Spinal cord (tissue), 10 donors: Measurements from ENCODE around the gene TES. TPM values are rescaled to one million over a fixed set of nuclear protein-coding genes. Genes with fewer than 3 reads are reported as not detected.

ENCODE experiments used
- DNase-seq, 6 donors: peaks; one replicate each; pipeline versions ENCODE4 v3.0.0 to v3.0.0-alpha.2; 2013 to 2015; ENCODE audit warnings: low spot score in 6 of 6, low read depth in 4 of 6
- H3K27ac ChIP-seq: one replicate; pipeline ENCODE4 v1.5.1; 2013; ENCODE audit warnings: low read depth, low read length, control low read depth
- H3K27me3 ChIP-seq: one replicate; pipeline ENCODE4 v1.6.1; 2013; ENCODE audit warnings: low read length; ENCODE audit not compliant: control insufficient read depth, insufficient read depth
- H3K36me3 ChIP-seq: one replicate; pipeline ENCODE4 v1.6.1; 2013; ENCODE audit warnings: low read length; ENCODE audit not compliant: control insufficient read depth, insufficient read depth
- H3K4me1 ChIP-seq: one replicate; pipeline ENCODE4 v1.6.1; 2013; ENCODE audit warnings: low read length; ENCODE audit not compliant: control insufficient read depth, insufficient read depth
- H3K4me3 ChIP-seq: one replicate; pipeline ENCODE4 v1.5.1; 2013; ENCODE audit warnings: low read depth, low read length, control low read depth
- H3K9me3 ChIP-seq: one replicate; pipeline ENCODE4 v1.6.1; 2013; ENCODE audit warnings: low read length; ENCODE audit not compliant: control insufficient read depth, insufficient read depth
- WGBS: methylation state at CpG from one replicate; pipeline ENCODE4 v1.1.5; 2013; ENCODE audit warnings: missing lambda C conversion rate; ENCODE audit not compliant: insufficient coverage; 5-methylcytosine and 5-hydroxymethylcytosine counted together
- polyA plus RNA-seq, 2 donors: library from polyadenylated mRNA; unstranded; fragments of 120-200 nt; gene quantifications; one replicate each; pipeline ENCODE4 v1.2.1, GENCODE V29; 2013; ENCODE audit not compliant: insufficient read length in 2 of 2
- total RNA-seq, 2 donors: library from RNA; depleted of rRNA in 1 of 2; stranded (reverse); fragments of 120-200 nt in 1 of 2; fragments of >200 nt in 1 of 2; gene quantifications; one replicate each; pipeline versions ENCODE4 v1.2.3 to v1.2.4, GENCODE V29; 2013 to 2014
- donor health status: healthy.

Gene TES
- total and polyA plus RNA-seq, 4 donors, result 13.1 to 35.4 (median 21.0) TPM

DNA sequence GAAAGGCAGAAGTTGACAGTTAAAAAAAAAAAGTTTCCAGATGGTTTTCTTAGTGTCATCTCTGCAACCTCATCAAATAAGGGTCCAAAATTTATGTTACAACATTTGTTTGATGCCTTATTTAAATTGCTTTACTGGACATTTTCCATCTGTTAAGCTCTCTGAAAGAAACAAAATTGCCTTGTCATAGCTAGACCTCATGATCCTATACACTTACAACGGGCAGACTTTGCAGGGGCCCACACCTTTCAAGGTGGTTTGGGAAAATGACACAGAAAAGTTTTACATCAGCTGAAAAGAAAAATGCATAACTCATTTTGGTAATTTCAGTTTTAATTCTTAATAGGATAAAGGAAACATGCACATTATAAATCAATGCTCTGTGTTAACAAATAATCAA lies 1.4 kb upstream of the TES start:
- no CpG with 5 or more reads among the region's 1 CpG for WGBS

DNA sequence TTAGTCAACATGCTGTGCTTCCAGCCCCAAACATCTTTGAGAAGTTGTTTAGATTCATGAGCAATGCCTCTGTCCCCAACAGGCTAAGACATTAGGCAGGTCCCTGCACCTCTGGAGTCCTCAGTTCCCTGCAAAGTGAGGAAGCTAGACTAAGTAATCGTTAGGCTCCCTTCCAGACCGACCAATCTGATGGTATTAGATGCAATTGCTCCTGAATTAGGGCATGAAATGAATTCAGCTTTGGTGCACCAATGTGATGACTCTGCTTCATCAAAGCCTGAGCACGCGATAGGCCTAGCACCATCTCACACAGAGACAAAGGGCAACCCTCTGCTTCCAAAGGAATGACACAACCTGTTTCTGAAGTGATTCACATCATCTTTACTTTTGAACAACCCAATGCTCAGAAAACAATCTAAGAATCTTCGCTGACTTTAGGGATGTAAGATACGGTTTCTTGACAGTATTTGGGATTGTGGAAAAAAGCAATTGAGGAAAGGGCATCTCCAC lies 723 bp upstream of the TES start:
- WGBS, result 95% methylated on average over 4 of the region's 6 CpGs
- DNase-seq, result no peak
- no peaks in the 10 kb centered on the region for H3K36me3 ChIP-seq
- peaks cover 27% of the 10 kb centered on the region for H3K27me3 ChIP-seq
- no peaks in the 10 kb centered on the region for H3K9me3 ChIP-seq
- H3K4me1 ChIP-seq, result peaks cover 7% of the 10 kb centered on the region
- no peak overlapping the region for H3K4me3 ChIP-seq
- no peak overlapping the region for H3K27ac ChIP-seq

More for the DNA sequence above, 1.4 kb upstream of the TES start:
- no peak for DNase-seq
- Histone ChIP-seq H3K27ac (no peak overlapping the region), H3K4me3 (no peak overlapping the region), H3K4me1 (peaks cover 7% of the 10 kb centered on the region), H3K36me3 (no peaks in the 10 kb centered on the region), H3K9me3 (no peaks in the 10 kb centered on the region), H3K27me3 (peaks cover 27% of the 10 kb centered on the region)

DNA sequence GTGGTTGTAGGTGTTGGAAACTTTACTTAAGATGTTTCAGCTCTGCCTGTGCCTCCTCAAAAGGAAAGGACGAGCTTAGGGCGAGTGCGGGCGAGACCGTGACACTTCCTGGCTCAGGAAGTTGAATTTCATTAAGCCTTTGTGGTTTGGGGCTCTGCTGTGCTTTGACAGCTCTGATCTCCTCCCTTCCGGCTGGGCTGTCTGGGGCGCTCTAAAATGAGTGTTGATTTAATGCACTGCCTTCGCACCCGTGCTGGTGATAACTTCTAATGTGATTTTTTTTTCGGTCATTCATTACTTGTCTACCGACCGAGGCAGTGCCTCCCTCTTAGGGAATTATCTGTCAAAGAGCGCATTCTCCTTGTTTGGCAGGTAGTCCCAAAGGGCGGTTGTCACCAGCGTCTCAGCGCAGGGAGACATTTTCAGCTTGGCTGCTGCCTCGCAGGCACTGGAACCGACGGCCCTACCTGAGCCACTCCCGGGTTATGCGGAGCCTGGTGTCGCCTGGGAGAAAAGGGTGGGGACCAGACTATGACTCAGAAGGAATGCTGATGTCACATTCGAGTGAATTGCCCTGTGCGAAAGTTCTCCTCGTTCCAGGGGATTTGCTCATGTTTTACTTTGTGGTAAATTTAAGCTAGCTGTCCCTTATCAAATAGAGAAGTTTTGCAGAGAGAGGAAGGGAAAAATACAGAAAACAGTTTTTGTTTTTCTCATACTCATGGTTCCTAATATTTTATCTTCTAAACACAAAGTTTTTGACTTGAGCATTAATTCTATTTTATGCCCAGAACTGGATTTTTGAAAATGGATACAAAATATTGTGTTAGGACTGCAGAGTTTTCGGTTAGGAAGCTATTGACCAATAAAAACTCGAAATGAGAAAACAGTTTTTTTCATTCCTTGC lies 920 bp downstream of the TES start:
- H3K27ac ChIP-seq, result peak overlapping the region; percentile 40
- under 1% methylated on average over 20 of the region's 27 CpGs for WGBS

DNA sequence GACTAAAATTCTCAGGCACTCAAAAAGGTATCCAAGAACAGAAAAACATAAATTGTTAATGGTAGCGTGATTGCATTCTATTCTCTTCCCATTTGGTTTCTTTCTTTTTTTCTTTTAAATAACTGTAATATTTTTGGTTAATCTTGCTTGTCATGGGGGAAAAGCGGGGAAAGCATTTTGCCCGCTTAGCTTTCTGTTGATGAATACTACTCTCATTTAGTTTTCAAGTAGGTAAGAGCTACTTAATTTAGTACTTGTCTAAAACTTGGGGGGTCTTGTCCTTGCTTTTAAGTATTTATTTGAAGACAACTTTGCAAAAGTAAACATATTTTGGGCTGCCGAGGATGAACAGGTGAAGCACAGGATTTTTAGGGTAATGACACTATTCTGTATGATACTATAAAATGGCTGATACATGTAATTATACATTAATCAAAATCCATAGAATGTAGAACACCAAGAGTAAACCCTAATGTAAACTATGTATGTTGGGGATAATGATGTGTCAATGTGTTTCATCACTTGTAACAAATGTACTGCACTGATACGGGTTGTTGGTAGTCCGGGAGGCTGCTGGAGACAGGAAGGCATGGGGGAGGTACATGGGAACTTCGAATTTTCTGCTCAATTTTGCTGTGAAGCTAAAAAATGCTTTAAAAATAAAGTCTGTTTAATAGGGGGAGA lies 1.7 kb downstream of the TES start:
- no peaks in the 10 kb centered on the region for H3K9me3 ChIP-seq
- no peak overlapping the region for H3K27ac ChIP-seq
- H3K4me3 ChIP-seq, result no peak overlapping the region
- peaks cover 27% of the 10 kb centered on the region for H3K27me3 ChIP-seq
- no peaks in the 10 kb centered on the region for H3K36me3 ChIP-seq
- no peak for DNase-seq
- WGBS, result 86% methylated on average over 3 of the region's 7 CpGs
- peaks cover 7% of the 10 kb centered on the region for H3K4me1 ChIP-seq

More for the DNA sequence above, 920 bp downstream of the TES start:
- H3K9me3 ChIP-seq, result no peaks in the 10 kb centered on the region
- no peaks in the 10 kb centered on the region for H3K36me3 ChIP-seq
- DNase-seq, result peak in 3 of 6 donors; percentile 15 to 71 (median 63)
- H3K4me1 ChIP-seq, result peaks cover 7% of the 10 kb centered on the region
- peak overlapping the region; percentile 59 for H3K4me3 ChIP-seq
- peaks cover 27% of the 10 kb centered on the region for H3K27me3 ChIP-seq

DNA sequence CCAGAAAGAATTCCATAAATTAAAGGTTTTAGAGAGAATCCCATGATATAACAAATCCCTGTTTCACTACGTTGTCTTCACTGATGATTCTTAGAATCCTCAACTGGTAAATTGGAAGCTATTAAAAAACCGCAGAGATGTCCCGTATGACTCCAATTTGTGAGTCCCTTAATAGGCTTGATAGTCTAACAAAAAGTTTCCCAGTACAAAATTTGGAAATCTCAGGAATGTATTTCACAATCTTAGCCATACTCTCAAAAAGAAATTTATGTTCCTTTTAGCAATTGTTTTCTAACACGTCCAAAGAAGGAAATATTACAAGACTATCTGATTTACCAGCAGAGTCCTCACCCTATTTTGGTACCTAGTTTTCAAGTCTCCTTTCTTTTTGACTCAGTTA lies 2.5 kb downstream of the TES start:
- H3K27me3 ChIP-seq, result peaks cover 27% of the 10 kb centered on the region
- H3K27ac ChIP-seq, result no peak overlapping the region
- no peaks in the 10 kb centered on the region for H3K36me3 ChIP-seq
- peaks cover 7% of the 10 kb centered on the region for H3K4me1 ChIP-seq
- no peak overlapping the region for H3K4me3 ChIP-seq
- 50% methylated on average over 1 of the region's 4 CpGs for WGBS
- DNase-seq, result no peak
- no peaks in the 10 kb centered on the region for H3K9me3 ChIP-seq

DNA sequence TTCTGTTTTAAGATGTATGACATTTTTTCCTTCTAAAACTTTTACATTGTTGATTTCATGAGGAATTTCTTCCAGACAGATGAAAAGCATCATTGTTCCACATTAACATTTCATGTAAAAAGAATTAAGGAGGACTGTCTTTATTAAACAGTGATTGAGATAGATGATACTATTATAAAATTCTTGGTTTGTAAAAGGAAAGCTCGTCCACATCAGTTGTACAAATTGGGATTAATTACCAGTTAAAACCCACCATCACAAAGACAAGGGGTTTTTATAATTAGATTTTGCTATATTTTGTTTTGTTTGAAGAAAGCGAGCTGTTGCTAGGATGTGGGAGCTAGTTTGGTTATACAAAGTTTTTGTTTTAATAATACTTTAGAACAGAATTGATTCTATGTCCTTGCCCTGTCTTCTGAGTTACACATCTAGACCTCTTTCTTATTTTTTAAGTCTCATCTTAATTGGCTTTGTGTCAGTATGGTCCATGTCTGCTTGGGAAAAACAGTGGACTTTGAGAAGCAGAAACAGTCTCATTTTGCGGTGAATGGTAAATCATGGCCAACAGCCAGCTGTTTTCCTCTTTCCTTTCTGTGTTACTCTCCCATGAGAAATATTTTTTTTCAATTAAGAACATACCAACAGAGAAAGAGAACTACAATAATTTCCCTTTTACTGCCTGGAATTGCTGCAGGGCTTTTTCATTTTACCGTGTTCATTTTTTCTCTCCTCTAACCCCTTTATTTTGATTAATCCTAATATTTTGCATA lies 3.2 kb downstream of the TES start:
- no peaks in the 10 kb centered on the region for H3K36me3 ChIP-seq
- DNase-seq, result peak in 2 of 6 donors; percentile 25 to 29
- H3K4me1 ChIP-seq, result peaks cover 7% of the 10 kb centered on the region
- no CpG with 5 or more reads among the region's 4 CpGs for WGBS
- no peak overlapping the region for H3K4me3 ChIP-seq
- no peak overlapping the region for H3K27ac ChIP-seq
- H3K9me3 ChIP-seq, result no peaks in the 10 kb centered on the region
- H3K27me3 ChIP-seq, result peaks cover 27% of the 10 kb centered on the region

DNA sequence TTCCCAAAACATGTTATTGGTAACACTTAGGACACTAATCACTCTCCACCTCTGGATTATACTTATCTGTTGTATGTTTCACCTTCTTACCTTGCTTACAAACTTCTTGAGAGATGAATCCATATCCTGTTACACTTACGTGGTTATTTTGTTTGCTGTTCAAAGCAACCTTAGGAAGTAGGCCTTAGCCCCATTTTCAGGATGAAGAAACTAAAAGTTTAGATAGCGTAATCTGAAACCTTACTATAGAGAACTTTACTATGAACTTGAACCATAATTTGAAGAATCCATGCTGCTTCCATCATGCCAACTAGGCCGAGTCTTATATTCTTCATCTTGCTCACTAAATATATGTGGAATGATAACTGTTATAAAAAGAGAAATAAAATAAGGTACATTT lies 4.6 kb downstream of the TES start:
- H3K36me3 ChIP-seq, result no peaks in the 10 kb centered on the region
- no peak for DNase-seq
- H3K9me3 ChIP-seq, result no peaks in the 10 kb centered on the region
- peaks cover 7% of the 10 kb centered on the region for H3K4me1 ChIP-seq
- WGBS, result no CpG with 5 or more reads among the region's 3 CpGs
- H3K27ac ChIP-seq, result no peak overlapping the region
- H3K27me3 ChIP-seq, result peaks cover 20% of the 10 kb centered on the region
- no peak overlapping the region for H3K4me3 ChIP-seq

DNA sequence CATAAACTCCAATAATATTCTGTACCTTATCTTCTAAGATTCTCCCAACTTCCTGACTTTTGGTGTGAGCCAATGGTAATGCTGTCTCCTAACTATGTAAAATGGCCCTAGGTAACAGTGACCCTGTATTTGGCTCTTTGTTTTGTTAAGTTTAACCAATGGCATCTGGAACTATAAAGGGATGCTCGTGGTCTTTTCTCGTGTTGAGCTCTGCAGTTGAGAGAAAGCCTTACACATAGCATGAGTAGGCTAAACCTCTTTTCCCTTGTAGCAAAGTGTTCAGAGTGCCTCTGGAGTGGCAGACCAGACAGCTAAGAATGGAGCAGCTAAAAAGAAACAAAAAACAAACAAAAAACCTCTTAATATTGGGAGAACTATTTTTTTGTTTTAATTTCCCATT lies 5.2 kb downstream of the TES start:
- H3K4me1 ChIP-seq, result peaks cover 7% of the 10 kb centered on the region
- no peak overlapping the region for H3K27ac ChIP-seq
- WGBS, result no CpG with 5 or more reads among the region's 2 CpGs

DNA sequence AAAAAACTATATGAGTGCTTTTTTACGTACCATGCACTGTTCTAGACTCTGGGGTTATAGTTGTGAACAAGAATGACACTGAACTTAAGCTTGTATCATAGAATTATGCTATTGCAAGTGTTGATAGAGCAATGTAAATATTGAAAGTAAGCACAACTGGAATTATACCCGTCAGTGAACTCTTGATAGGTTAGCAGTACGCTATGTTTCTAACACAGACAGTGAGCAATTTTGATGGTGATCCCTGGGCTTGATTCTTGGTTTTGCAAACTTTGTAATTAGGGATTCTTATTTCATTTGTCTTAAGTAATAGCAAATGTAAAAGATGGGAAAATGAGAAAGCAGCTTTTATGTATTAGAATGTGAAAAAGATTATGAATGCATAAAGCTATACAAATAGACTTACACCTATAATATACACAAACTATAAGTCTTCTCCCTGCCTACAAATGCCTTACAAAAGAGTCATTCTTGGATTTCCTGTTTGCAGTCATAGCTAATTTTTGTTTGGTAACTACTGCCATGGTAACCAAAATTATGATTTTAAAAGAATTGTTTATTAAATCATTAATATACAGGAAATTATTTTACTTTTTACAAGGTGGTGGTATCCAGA lies 6.7 kb downstream of the TES start:
- Histone ChIP-seq H3K27me3 (peaks cover 6% of the 10 kb centered on the region), H3K36me3 (no peaks in the 10 kb centered on the region), H3K4me1 (no peaks in the 10 kb centered on the region), H3K4me3 (no peak overlapping the region), H3K27ac (no peak overlapping the region), H3K9me3 (no peaks in the 10 kb centered on the region)
- DNase-seq, result no peak
- WGBS, result 50% methylated on average over 1 of the region's 3 CpGs

More for the DNA sequence above, 5.2 kb downstream of the TES start:
- H3K36me3 ChIP-seq, result no peaks in the 10 kb centered on the region
- H3K27me3 ChIP-seq, result peaks cover 18% of the 10 kb centered on the region
- no peak overlapping the region for H3K4me3 ChIP-seq
- no peak for DNase-seq
- H3K9me3 ChIP-seq, result no peaks in the 10 kb centered on the region
